Medulla oblongata (tissue), 1 donor: ENCODE data around the gene ING5.

Source experiments
- DNase-seq: peaks from one replicate; pipeline ENCODE4 v3.0.0-alpha.2; 2015; ENCODE audit errors: extremely low spot score

The ING5 gene

GRCh38 chr2:241776336-241777169 lies 74.7 kb downstream of the ING5 start, which contains the start of gene GAL3ST2:
GAL3ST2 (plus strand) TSS chr2:241776822; CDS start chr2:241776956, 134 bp downstream.
- no peak for DNase-seq

GRCh38 chr2:241777170-241777685 lies 75.4 kb downstream of the ING5 start:
- no peak for DNase-seq

- DNase-seq: no peak
These were observed 76.1 kb downstream of the ING5 start for GRCh38 chr2:241777686-241778627.
